H9 (cell line): ENCODE measurements around the gene MRPL27. TPM values are rescaled to one million over a fixed set of nuclear protein-coding genes. Genes with fewer than 3 reads are reported as not detected.

Source experiments
- DNase-seq: peaks from one replicate; pipeline ENCODE4 v3.0.0-alpha.2; 2017
- H2AFZ ChIP-seq: one replicate; pipeline ENCODE4 v1.6.1; 2013; ENCODE audit warnings: mild to moderate bottlenecking, low read length, control low read depth, moderate library complexity
- H2AK5ac ChIP-seq: 2 replicates; pipeline ENCODE4 v1.6.1; 2013; ENCODE audit warnings: low read length, control low read depth, mixed read lengths; ENCODE audit not compliant: insufficient read length
- H2BK120ac ChIP-seq: one replicate; pipeline ENCODE4 v1.6.1; 2013; ENCODE audit warnings: low read depth, mild to moderate bottlenecking, low read length, control low read depth, inconsistent platforms; ENCODE audit not compliant: poor library complexity, severe bottlenecking
- H2BK12ac ChIP-seq: 2 replicates; pipeline ENCODE4 v1.6.1; 2013; ENCODE audit warnings: low read length, control low read depth, mixed read lengths, low read depth; ENCODE audit not compliant: insufficient read length
- H2BK15ac ChIP-seq: 2 replicates; pipeline ENCODE4 v1.6.1; 2013; ENCODE audit warnings: low read depth, low read length, control low read depth
- H2BK20ac ChIP-seq: one replicate; pipeline ENCODE4 v1.6.1; 2013; ENCODE audit warnings: low read depth, mild to moderate bottlenecking, low read length, control low read depth, inconsistent platforms; ENCODE audit not compliant: poor library complexity, severe bottlenecking
- H2BK5ac ChIP-seq: 2 replicates; pipeline ENCODE4 v1.6.1; 2013; ENCODE audit warnings: low read length, control low read depth, mixed read lengths; ENCODE audit not compliant: insufficient read length
- H3K14ac ChIP-seq: 2 replicates; pipeline ENCODE4 v1.6.1; 2013; ENCODE audit warnings: low read length, control low read depth; ENCODE audit not compliant: insufficient read depth
- H3K18ac ChIP-seq: 2 replicates; pipeline ENCODE4 v1.6.1; 2013; ENCODE audit warnings: low read depth, mild to moderate bottlenecking, mixed read lengths, low read length, control low read depth; ENCODE audit not compliant: insufficient read length
- H3K23ac ChIP-seq: 2 replicates; pipeline ENCODE4 v1.6.1; 2013; ENCODE audit warnings: low read length, control low read depth, mixed read lengths, low read depth; ENCODE audit not compliant: insufficient read length
- H3K23me2 ChIP-seq: 2 replicates; pipeline ENCODE4 v1.6.1; 2013; ENCODE audit warnings: low read depth, mild to moderate bottlenecking, mixed read lengths, low read length, control low read depth; ENCODE audit not compliant: insufficient read length, poor library complexity, severe bottlenecking
- H3K27ac ChIP-seq: 2 replicates; pipeline ENCODE4 v1.5.1; 2013; ENCODE audit warnings: low read length, control low read depth, mixed read lengths, low read depth; ENCODE audit not compliant: insufficient read length
- H3K27me3 ChIP-seq: 2 replicates; pipeline ENCODE4 v1.6.1; 2013; ENCODE audit warnings: low read length, control low read depth, inconsistent platforms; ENCODE audit not compliant: insufficient read depth
- H3K4ac ChIP-seq: 2 replicates; pipeline ENCODE4 v1.6.1; 2013; ENCODE audit warnings: low read depth, mild to moderate bottlenecking, control low read depth, inconsistent platforms, low read length, moderate library complexity
- H3K4me1 ChIP-seq: 2 replicates; pipeline ENCODE4 v1.6.1; 2013; ENCODE audit warnings: low read length, control low read depth, inconsistent platforms; ENCODE audit not compliant: insufficient read depth
- H3K4me2 ChIP-seq: 2 replicates; pipeline ENCODE4 v1.6.1; 2013; ENCODE audit warnings: low read length, control low read depth, mixed read lengths; ENCODE audit not compliant: insufficient read length, insufficient read depth
- H3K56ac ChIP-seq: 2 replicates; pipeline ENCODE4 v1.6.1; 2013; ENCODE audit warnings: low read depth, mild to moderate bottlenecking, mixed read lengths, low read length, control low read depth; ENCODE audit not compliant: insufficient read length
- H3K79me1 ChIP-seq: 2 replicates; pipeline ENCODE4 v1.6.1; 2013; ENCODE audit warnings: low read depth, mild to moderate bottlenecking, moderate library complexity, low read length, control low read depth, inconsistent platforms; ENCODE audit not compliant: insufficient read depth, poor library complexity, severe bottlenecking
- H3K79me2 ChIP-seq: 2 replicates; pipeline ENCODE4 v1.6.1; 2013; ENCODE audit warnings: low read length, control low read depth, inconsistent platforms; ENCODE audit not compliant: insufficient read depth
- H3K9ac ChIP-seq: 2 replicates; pipeline ENCODE4 v1.6.1; 2013; ENCODE audit warnings: low read length, control low read depth, mixed read lengths; ENCODE audit not compliant: insufficient read length; ENCODE audit errors: extremely low read depth
- H3K9me3 ChIP-seq: one replicate; pipeline ENCODE4 v1.6.1; 2013; ENCODE audit warnings: low read depth, low read length, inconsistent platforms; ENCODE audit not compliant: control insufficient read depth
- H3T11ph ChIP-seq: one replicate; pipeline ENCODE4 v1.6.1; 2013; ENCODE audit warnings: mild to moderate bottlenecking, low read length, control low read depth, inconsistent platforms
- H4K20me1 ChIP-seq: one replicate; pipeline ENCODE4 v1.6.1; 2013; ENCODE audit not compliant: control insufficient read depth, insufficient read length, insufficient read depth
- H4K5ac ChIP-seq: 2 replicates; pipeline ENCODE4 v1.6.1; 2013; ENCODE audit warnings: low read depth, mild to moderate bottlenecking, mixed read lengths, low read length, control low read depth; ENCODE audit not compliant: insufficient read length
- H4K8ac ChIP-seq: replicated peaks from 2 replicates; pipeline ENCODE4 v1.6.1; 2013; ENCODE audit warnings: low read length, control low read depth, mixed read lengths, low read depth; ENCODE audit not compliant: insufficient read length
- H4K91ac ChIP-seq: 2 replicates; pipeline ENCODE4 v1.6.1; 2013; ENCODE audit warnings: low read depth, mild to moderate bottlenecking, moderate library complexity, mixed read lengths, low read length, control low read depth; ENCODE audit not compliant: insufficient read length
- H3K27ac Mint-ChIP-seq, 3 experiments: 2 replicates in 2 of 3; 3 replicates in 1 of 3; pipeline ENCODE4 v1.8.0; 2020 to 2021; ENCODE audit warnings: mixed read lengths in 3 of 3, mild to moderate bottlenecking in 1 of 3, moderate library complexity in 1 of 3
- H3K27me3 Mint-ChIP-seq: 2 replicates; pipeline ENCODE4 v1.8.0; 2021; ENCODE audit warnings: low read depth, mild to moderate bottlenecking, moderate library complexity, mixed read lengths
- H3K36me3 Mint-ChIP-seq, 3 experiments: 2 replicates in 2 of 3; 3 replicates in 1 of 3; pipeline ENCODE4 v1.8.0; 2020 to 2021; ENCODE audit warnings: low read depth in 3 of 3, mixed read lengths in 3 of 3; ENCODE audit not compliant: insufficient read depth in 1 of 3
- H3K4me1 Mint-ChIP-seq, 2 experiments: 2 replicates each; pipeline ENCODE4 v1.8.0; 2020; ENCODE audit warnings: mixed read lengths in 2 of 2
- H3K4me3 Mint-ChIP-seq, 2 experiments: 2 replicates in 1 of 2; 3 replicates in 1 of 2; pipeline ENCODE4 v1.8.0; 2020 to 2021; ENCODE audit warnings: mild to moderate bottlenecking in 2 of 2, mixed read lengths in 2 of 2, moderate library complexity in 1 of 2
- H3K9me3 Mint-ChIP-seq, 2 experiments: 2 replicates in 1 of 2; 3 replicates in 1 of 2; pipeline ENCODE4 v1.8.0; 2020; ENCODE audit warnings: mild to moderate bottlenecking in 2 of 2, mixed read lengths in 2 of 2, moderate library complexity in 1 of 2
- WGBS: extraction: QIAGEN DNeasy Blood & Tissue Kit; methylation state at CpG from one replicate; pipeline ENCODE4 v1.1.7; 2013; ENCODE audit warnings: missing lambda C conversion rate, low lambda C conversion rate, mixed read lengths; ENCODE audit not compliant: insufficient read length; ENCODE audit errors: extremely low coverage; 5-methylcytosine and 5-hydroxymethylcytosine counted together
- total RNA-seq: library from RNA; stranded (reverse); gene quantifications from 2 replicates; pipeline ENCODE4 v1.2.1, GENCODE V29; 2021
- TF ChIP-seq, protein P1 (sequence below): fragments of 200-600 bp; sonication (generic); conservative IDR thresholded peaks from 3 replicates; pipeline ENCODE4 v1.8.0; 2021; ENCODE audit warnings: antibody characterized with exemption, mild to moderate bottlenecking

MRPL27 gene
- total RNA-seq, 1 experiment from 2014 or later: 85.9 TPM

DNA sequence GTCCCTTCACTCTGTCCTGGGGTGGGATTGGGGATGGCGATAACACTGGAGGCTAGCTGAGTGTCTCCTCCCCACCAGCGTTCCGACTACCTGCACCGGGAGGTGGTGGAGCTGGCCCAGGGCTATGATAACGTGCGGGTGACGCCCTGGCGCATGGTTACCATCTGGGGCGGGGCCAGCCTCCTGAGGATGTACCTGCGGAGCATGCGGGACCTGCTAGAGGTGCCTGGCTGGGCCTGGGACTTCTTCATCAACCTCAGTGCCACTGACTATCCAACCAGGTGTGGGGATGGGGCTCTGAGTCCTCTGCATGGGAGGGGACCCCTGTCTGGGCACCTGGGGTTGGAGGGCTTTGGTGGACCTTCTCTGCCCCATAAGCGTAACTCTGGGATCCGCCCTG is 18.2 kb downstream of the MRPL27 start:
- H3K14ac ChIP-seq: no peak overlapping the region
- Mint-ChIP-seq H3K27me3 (no peaks in the 10 kb centered on the region; the same call in 1 of the 2 replicates), H3K4me1 (no peaks in the 10 kb centered on the region; a peak in 1 of 4 replicates), H3K9me3 (no peaks in the 10 kb centered on the region; a peak in 1 of 5 replicates), H3K27ac (no peak overlapping the region; a peak in 1 of 7 replicates), H3K4me3 (no peak overlapping the region), H3K36me3 (peaks cover 23 to 62% (median 59%) of the 10 kb centered on the region in 3 experiments; a peak in 6 of 7 replicates)
- DNase-seq: no peak
- H3K79me1 ChIP-seq: no peaks in the 10 kb centered on the region
- no peak overlapping the region for H4K5ac ChIP-seq
- H2BK20ac ChIP-seq: no peak overlapping the region
- H3K27me3 ChIP-seq: no peaks in the 10 kb centered on the region
- TF ChIP-seq, protein P1, sequence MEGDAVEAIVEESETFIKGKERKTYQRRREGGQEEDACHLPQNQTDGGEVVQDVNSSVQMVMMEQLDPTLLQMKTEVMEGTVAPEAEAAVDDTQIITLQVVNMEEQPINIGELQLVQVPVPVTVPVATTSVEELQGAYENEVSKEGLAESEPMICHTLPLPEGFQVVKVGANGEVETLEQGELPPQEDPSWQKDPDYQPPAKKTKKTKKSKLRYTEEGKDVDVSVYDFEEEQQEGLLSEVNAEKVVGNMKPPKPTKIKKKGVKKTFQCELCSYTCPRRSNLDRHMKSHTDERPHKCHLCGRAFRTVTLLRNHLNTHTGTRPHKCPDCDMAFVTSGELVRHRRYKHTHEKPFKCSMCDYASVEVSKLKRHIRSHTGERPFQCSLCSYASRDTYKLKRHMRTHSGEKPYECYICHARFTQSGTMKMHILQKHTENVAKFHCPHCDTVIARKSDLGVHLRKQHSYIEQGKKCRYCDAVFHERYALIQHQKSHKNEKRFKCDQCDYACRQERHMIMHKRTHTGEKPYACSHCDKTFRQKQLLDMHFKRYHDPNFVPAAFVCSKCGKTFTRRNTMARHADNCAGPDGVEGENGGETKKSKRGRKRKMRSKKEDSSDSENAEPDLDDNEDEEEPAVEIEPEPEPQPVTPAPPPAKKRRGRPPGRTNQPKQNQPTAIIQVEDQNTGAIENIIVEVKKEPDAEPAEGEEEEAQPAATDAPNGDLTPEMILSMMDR: no peak
- WGBS: no CpG with 5 or more reads among the region's 13 CpGs
- H3K9ac ChIP-seq: no peak overlapping the region
- no peak overlapping the region for H2BK12ac ChIP-seq
- H3K4ac ChIP-seq: no peak overlapping the region
- H2BK5ac ChIP-seq: no peak overlapping the region
- H3T11ph ChIP-seq: no peak overlapping the region
- H3K23ac ChIP-seq: no peak overlapping the region
- H2AK5ac ChIP-seq: no peak overlapping the region
- no peak overlapping the region for H4K8ac ChIP-seq
- H4K20me1 ChIP-seq: no peaks in the 10 kb centered on the region
- H3K9me3 ChIP-seq: no peaks in the 10 kb centered on the region
- H3K23me2 ChIP-seq: no peaks in the 10 kb centered on the region
- H3K4me2 ChIP-seq: no peak overlapping the region
- no peak overlapping the region for H3K18ac ChIP-seq
- H3K56ac ChIP-seq: no peak overlapping the region
- no peaks in the 10 kb centered on the region for H3K79me2 ChIP-seq
- no peak overlapping the region for H2AFZ ChIP-seq
- no peak overlapping the region for H4K91ac ChIP-seq
- H3K4me1 ChIP-seq: no peaks in the 10 kb centered on the region
- no peak overlapping the region for H2BK120ac ChIP-seq
- no peak overlapping the region for H2BK15ac ChIP-seq
- H3K27ac ChIP-seq: no peak overlapping the region
